K562 (cell line): ENCODE measurements around the gene ARHGEF4. TPM values are rescaled to one million over a fixed set of nuclear protein-coding genes. Genes with fewer than 3 reads are reported as not detected.
A peak's percentile ranks its signal among the peaks of the same experiment; 100 is the strongest.

Source experiments
- ETV1 ChIP-seq: fragments of 450-650 bp; conservative IDR thresholded peaks from 2 replicates; pipeline ENCODE4 v1.6.1; 2016; ENCODE audit warnings: missing genetic modification characterization, control low read depth, low read depth, missing compliant biosample characterization
- RAD21 ChIP-seq, 2 experiments: fragments of 250-450 bp in 1 of 2; fragments of 450-650 bp in 1 of 2; sonication (Bioruptor Pico) in 1 of 2; formaldehyde crosslinking in 1 of 2; IDR thresholded peaks in 1 of 2; conservative IDR thresholded peaks in 1 of 2; 2 replicates each; pipeline versions ENCODE4 v1.4.0 to v1.8.0; 2020 to 2022; ENCODE audit warnings: mild to moderate bottlenecking in 2 of 2, moderate library complexity in 1 of 2
- ZZZ3 ChIP-seq: fragments of 450-650 bp; IDR thresholded peaks from 2 replicates; pipeline ENCODE4 v1.6.1; 2016; ENCODE audit warnings: antibody characterized with exemption, mild to moderate bottlenecking, moderate library complexity
- polyA plus RNA-seq, 8 experiments: library from polyadenylated mRNA; depleted of rRNA in 4 of 8; stranded (reverse) in 5 of 8; unstranded in 3 of 8; fragments of >200 nt; fragmentation: Nextera tagmentation in 2 of 8; fragmentation: Illumina TruSeq in 1 of 8; extraction: Ambion mirVana in 2 of 8; extraction: Trizol in 1 of 8; gene quantifications; 2 replicates each; pipeline versions ENCODE4 v1.2.1 to v1.2.3, GENCODE V29; 2011 to 2014; ENCODE audit warnings: inconsistent platforms in 1 of 8, missing spikeins in 1 of 8
- total RNA-seq, 7 experiments: library from RNA; depleted of rRNA in 6 of 7; stranded (reverse); fragments of >200 nt in 6 of 7; fragmentation: Illumina TruSeq in 2 of 7; extraction: Trizol in 2 of 7; gene quantifications; 2 replicates each; pipeline versions ENCODE4 v1.2.1 to v1.2.3, GENCODE V29; 2011 to 2021; ENCODE audit warnings: low replicate concordance in 1 of 7
- TF ChIP-seq, protein P1 (sequence below), 2 experiments: fragments of 450-650 bp; formaldehyde crosslinking in 1 of 2; IDR thresholded peaks; 2 replicates each; pipeline versions ENCODE4 v1.4.0 to v1.6.1; 2014 to 2020; ENCODE audit warnings: mild to moderate bottlenecking in 2 of 2, borderline replicate concordance in 1 of 2, low read depth in 1 of 2
- TF ChIP-seq, protein P2 (sequence below): sonication (generic); formaldehyde crosslinking; IDR thresholded peaks from 2 replicates; pipeline ENCODE4 v1.8.0; 2022; ENCODE audit warnings: missing genetic modification reagents, mild to moderate bottlenecking, moderate library complexity, borderline replicate concordance
- TF ChIP-seq, protein P3 (sequence below): fragments of 200-800 bp; sonication (Bioruptor generic); IDR thresholded peaks from 2 replicates; pipeline ENCODE4 v1.6.1; 2016; ENCODE audit warnings: missing genetic modification characterization, missing compliant biosample characterization
- TF ChIP-seq, protein P4 (sequence below), 3 experiments: IDR thresholded peaks in 2 of 3; conservative IDR thresholded peaks in 1 of 3; 2 replicates each; pipeline ENCODE4 v1.5.1; 2011 to 2012; ENCODE audit warnings: low read length in 3 of 3, mild to moderate bottlenecking in 3 of 3, control low read depth in 2 of 3, improper control_type of control experiment in 1 of 3, inconsistent platforms in 1 of 3, low read depth in 1 of 3, mixed read lengths in 1 of 3, moderate library complexity in 1 of 3; ENCODE audit not compliant: insufficient read depth in 2 of 3

The ARHGEF4 gene
- total and polyA plus RNA-seq, 9 of the 15 experiments (the other 6 are each of a cell fraction or from before 2014, with no cell fraction given) = not detected

DNA sequence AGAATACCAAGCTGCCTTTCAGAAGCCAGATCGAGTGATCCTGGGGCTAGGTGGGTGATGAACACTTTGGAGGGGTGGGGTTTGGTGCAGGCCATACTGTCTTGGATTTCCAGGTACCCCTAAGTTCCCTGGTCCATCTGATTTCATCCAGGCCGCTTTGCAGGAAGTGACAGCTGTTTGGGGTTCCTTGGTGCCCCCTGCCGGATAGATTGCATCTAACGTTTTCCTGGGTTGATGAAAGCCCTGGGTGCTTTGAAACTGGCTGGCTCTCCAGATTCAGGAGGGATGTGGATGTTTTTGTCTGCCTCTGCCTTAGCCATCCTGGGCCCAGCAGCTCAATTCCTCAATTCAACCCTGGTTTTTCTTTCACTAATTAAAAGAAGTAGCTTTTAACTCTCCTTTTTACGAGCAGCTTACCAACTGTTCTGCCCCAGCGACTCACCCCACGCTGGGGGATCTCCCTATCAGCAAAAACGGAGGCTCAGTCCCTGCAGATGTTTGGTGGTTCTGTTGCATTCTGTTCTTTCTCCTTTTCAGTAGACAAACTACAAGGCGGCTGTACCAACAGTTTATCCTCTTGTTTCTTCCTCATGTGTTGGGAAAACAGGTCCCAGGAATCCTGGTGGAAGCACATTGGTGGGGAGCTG lies 37.1 kb downstream of the ARHGEF4 start (continued):
- TF ChIP-seq, protein P1, sequence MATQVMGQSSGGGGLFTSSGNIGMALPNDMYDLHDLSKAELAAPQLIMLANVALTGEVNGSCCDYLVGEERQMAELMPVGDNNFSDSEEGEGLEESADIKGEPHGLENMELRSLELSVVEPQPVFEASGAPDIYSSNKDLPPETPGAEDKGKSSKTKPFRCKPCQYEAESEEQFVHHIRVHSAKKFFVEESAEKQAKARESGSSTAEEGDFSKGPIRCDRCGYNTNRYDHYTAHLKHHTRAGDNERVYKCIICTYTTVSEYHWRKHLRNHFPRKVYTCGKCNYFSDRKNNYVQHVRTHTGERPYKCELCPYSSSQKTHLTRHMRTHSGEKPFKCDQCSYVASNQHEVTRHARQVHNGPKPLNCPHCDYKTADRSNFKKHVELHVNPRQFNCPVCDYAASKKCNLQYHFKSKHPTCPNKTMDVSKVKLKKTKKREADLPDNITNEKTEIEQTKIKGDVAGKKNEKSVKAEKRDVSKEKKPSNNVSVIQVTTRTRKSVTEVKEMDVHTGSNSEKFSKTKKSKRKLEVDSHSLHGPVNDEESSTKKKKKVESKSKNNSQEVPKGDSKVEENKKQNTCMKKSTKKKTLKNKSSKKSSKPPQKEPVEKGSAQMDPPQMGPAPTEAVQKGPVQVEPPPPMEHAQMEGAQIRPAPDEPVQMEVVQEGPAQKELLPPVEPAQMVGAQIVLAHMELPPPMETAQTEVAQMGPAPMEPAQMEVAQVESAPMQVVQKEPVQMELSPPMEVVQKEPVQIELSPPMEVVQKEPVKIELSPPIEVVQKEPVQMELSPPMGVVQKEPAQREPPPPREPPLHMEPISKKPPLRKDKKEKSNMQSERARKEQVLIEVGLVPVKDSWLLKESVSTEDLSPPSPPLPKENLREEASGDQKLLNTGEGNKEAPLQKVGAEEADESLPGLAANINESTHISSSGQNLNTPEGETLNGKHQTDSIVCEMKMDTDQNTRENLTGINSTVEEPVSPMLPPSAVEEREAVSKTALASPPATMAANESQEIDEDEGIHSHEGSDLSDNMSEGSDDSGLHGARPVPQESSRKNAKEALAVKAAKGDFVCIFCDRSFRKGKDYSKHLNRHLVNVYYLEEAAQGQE (IDR thresholded peaks at IDR 0.05; ENCODE audit: borderline replicate concordance) = peak; percentile 64; the same call in 1 of the 2 replicates
- TF ChIP-seq, protein P1 (CRISPR knock-in tag; IDR thresholded peaks at IDR 0.05; ENCODE audit: low read depth) = no peak
- TF ChIP-seq ZZZ3 (no peak), ETV1 (tag) (peak; percentile 35; the same call in 1 of the 2 replicates), RAD21 (CRISPR knock-in tag; conservative IDR thresholded peaks at IDR 0.05 in 1 of 2, IDR thresholded peaks at IDR 0.05 in 1 of 2) (peak; percentile 50 to 71)
- TF ChIP-seq, protein P2, sequence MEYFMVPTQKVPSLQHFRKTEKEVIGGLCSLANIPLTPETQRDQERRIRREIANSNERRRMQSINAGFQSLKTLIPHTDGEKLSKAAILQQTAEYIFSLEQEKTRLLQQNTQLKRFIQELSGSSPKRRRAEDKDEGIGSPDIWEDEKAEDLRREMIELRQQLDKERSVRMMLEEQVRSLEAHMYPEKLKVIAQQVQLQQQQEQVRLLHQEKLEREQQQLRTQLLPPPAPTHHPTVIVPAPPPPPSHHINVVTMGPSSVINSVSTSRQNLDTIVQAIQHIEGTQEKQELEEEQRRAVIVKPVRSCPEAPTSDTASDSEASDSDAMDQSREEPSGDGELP (CRISPR knock-in tag) = peak; percentile 59
- TF ChIP-seq, protein P3, sequence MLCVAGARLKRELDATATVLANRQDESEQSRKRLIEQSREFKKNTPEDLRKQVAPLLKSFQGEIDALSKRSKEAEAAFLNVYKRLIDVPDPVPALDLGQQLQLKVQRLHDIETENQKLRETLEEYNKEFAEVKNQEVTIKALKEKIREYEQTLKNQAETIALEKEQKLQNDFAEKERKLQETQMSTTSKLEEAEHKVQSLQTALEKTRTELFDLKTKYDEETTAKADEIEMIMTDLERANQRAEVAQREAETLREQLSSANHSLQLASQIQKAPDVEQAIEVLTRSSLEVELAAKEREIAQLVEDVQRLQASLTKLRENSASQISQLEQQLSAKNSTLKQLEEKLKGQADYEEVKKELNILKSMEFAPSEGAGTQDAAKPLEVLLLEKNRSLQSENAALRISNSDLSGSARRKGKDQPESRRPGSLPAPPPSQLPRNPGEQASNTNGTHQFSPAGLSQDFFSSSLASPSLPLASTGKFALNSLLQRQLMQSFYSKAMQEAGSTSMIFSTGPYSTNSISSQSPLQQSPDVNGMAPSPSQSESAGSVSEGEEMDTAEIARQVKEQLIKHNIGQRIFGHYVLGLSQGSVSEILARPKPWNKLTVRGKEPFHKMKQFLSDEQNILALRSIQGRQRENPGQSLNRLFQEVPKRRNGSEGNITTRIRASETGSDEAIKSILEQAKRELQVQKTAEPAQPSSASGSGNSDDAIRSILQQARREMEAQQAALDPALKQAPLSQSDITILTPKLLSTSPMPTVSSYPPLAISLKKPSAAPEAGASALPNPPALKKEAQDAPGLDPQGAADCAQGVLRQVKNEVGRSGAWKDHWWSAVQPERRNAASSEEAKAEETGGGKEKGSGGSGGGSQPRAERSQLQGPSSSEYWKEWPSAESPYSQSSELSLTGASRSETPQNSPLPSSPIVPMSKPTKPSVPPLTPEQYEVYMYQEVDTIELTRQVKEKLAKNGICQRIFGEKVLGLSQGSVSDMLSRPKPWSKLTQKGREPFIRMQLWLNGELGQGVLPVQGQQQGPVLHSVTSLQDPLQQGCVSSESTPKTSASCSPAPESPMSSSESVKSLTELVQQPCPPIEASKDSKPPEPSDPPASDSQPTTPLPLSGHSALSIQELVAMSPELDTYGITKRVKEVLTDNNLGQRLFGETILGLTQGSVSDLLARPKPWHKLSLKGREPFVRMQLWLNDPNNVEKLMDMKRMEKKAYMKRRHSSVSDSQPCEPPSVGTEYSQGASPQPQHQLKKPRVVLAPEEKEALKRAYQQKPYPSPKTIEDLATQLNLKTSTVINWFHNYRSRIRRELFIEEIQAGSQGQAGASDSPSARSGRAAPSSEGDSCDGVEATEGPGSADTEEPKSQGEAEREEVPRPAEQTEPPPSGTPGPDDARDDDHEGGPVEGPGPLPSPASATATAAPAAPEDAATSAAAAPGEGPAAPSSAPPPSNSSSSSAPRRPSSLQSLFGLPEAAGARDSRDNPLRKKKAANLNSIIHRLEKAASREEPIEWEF (CRISPR knock-in tag) = no peak
- TF ChIP-seq, protein P4, sequence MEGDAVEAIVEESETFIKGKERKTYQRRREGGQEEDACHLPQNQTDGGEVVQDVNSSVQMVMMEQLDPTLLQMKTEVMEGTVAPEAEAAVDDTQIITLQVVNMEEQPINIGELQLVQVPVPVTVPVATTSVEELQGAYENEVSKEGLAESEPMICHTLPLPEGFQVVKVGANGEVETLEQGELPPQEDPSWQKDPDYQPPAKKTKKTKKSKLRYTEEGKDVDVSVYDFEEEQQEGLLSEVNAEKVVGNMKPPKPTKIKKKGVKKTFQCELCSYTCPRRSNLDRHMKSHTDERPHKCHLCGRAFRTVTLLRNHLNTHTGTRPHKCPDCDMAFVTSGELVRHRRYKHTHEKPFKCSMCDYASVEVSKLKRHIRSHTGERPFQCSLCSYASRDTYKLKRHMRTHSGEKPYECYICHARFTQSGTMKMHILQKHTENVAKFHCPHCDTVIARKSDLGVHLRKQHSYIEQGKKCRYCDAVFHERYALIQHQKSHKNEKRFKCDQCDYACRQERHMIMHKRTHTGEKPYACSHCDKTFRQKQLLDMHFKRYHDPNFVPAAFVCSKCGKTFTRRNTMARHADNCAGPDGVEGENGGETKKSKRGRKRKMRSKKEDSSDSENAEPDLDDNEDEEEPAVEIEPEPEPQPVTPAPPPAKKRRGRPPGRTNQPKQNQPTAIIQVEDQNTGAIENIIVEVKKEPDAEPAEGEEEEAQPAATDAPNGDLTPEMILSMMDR (IDR thresholded peaks at IDR 0.05 in 2 of 3, conservative IDR thresholded peaks at IDR 0.05 in 1 of 3; ENCODE audit: insufficient read depth in 2 of 3, low read depth in 1 of 3, low read length in 3 of 3) = peak; percentile 65 to 77 (median 67)
